GM21825 (cell line): ENCODE data around the gene TAS1R1.

ENCODE experiments used
- ATAC-seq: cut with Tn5 transposase; IDR thresholded peaks from one replicate; pipeline ENCODE4 v1.9.1; 2021; ENCODE audit warnings: mild to moderate bottlenecking, moderate library complexity; ENCODE audit not compliant: unreplicated experiment

TAS1R1 gene

DNA sequence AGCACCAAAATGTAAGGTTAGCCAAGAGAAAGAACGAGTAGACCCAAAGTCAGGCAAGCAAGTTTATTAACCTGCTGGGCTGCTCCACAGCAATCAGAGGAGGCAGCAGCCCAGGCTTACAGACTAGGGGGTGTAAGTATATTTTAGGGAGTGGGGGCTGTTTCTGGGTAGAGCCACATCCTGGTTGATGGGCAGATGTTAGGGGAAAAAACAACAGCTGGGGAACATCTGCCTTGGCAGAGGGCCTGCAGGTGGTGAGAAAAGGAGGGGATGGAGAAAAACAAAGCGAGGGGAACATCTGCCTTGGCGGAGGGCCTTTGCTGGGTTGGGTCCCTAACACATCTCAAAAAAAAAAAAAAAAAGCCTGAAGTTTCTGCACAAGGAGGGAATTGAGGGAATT is 15.0 kb downstream of the TAS1R1 start:
- ATAC-seq = no peak

DNA sequence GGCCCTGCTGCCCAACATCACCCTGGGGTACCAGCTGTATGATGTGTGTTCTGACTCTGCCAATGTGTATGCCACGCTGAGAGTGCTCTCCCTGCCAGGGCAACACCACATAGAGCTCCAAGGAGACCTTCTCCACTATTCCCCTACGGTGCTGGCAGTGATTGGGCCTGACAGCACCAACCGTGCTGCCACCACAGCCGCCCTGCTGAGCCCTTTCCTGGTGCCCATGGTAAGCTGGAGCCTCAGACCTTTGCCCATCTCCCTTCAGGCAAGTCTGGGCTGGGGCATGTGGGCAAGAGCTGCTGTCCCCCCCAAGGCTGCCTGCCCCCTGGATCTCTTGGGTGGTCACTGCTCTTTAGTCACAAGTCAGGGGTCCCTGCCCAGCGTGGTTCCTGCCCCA is 15.9 kb downstream of the TAS1R1 start:
- no peak for ATAC-seq

- no peak for ATAC-seq
Observed at GRCh38 chr1:6572653-6573383, 17.7 kb downstream of the TAS1R1 start.

DNA sequence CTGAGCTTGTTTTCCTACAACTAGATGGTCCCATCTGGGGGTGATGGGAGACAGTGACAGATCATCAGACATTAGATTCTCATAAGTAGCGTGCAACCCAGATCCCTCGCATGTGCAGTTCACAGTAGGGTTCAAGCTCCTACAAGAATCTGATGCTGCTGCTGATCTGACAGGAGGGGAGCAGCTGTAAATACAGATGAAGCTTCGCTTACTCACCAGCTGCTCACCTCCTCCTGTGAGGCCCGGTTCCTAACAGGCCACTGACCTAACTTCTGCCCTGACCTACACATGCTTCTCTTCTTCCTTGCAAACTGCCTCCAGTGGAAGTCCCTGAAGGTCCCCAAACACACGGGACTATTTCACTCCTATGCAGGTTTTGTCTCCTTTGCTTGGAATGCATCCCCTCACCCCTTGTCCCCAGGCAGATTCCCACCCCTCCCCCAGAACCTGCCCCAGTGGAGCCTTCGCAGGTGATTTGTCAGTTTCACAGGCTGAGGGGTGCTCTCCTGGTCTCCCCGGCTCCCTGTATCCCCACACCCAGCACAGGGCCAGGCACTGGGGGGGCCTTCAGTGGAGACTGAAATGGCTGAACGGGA is 19.0 kb downstream of the TAS1R1 start:
- ATAC-seq = no peak

DNA sequence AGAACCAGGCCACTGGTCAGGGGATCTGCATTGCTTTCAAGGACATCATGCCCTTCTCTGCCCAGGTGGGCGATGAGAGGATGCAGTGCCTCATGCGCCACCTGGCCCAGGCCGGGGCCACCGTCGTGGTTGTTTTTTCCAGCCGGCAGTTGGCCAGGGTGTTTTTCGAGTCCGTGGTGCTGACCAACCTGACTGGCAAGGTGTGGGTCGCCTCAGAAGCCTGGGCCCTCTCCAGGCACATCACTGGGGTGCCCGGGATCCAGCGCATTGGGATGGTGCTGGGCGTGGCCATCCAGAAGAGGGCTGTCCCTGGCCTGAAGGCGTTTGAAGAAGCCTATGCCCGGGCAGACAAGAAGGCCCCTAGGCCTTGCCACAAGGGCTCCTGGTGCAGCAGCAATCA is 19.7 kb downstream of the TAS1R1 start:
- no peak for ATAC-seq

GRCh38 chr1:6577831-6578525 is 22.9 kb downstream of the TAS1R1 start:
- ATAC-seq = no peak

GRCh38 chr1:6578624-6579373 is 23.7 kb downstream of the TAS1R1 start:
- ATAC-seq = no peak

GRCh38 chr1:6579374-6580118 is 24.4 kb downstream of the TAS1R1 start, which contains the start of gene ZBTB48:
TSS of gene ZBTB48 (plus strand) at chr1:6579994. CDS start at chr1:6580610, 616 bp downstream.
- peak; percentile 93 for ATAC-seq

- no peak for ATAC-seq
Observed at GRCh38 chr1:6580119-6580592, 25.0 kb downstream of the TAS1R1 start.

DNA sequence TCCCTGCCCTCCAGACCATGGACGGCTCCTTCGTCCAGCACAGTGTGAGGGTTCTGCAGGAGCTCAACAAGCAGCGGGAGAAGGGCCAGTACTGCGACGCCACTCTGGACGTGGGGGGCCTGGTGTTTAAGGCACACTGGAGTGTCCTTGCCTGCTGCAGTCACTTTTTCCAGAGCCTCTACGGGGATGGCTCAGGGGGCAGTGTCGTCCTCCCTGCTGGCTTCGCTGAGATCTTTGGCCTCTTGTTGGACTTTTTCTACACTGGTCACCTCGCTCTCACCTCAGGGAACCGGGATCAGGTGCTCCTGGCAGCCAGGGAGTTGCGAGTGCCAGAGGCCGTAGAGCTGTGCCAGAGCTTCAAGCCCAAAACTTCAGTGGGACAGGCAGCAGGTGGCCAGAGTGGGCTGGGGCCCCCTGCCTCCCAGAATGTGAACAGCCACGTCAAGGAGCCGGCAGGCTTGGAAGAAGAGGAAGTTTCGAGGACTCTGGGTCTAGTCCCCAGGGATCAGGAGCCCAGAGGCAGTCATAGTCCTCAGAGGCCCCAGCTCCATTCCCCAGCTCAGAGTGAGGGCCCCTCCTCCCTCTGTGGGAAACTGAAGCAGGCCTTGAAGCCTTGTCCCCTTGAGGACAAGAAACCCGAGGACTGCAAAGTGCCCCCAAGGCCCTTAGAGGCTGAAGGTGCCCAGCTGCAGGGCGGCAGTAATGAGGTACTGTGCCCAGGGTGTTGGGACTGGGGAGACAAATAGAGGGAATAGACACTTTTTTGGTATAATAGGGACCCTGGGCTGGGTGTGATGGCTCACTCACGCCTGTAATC is 25.7 kb downstream of the TAS1R1 start:
- no peak for ATAC-seq

GRCh38 chr1:6581561-6582305 is 26.6 kb downstream of the TAS1R1 start:
- ATAC-seq = no peak

GRCh38 chr1:6582370-6582769 is 27.3 kb downstream of the TAS1R1 start:
- ATAC-seq = no peak

DNA sequence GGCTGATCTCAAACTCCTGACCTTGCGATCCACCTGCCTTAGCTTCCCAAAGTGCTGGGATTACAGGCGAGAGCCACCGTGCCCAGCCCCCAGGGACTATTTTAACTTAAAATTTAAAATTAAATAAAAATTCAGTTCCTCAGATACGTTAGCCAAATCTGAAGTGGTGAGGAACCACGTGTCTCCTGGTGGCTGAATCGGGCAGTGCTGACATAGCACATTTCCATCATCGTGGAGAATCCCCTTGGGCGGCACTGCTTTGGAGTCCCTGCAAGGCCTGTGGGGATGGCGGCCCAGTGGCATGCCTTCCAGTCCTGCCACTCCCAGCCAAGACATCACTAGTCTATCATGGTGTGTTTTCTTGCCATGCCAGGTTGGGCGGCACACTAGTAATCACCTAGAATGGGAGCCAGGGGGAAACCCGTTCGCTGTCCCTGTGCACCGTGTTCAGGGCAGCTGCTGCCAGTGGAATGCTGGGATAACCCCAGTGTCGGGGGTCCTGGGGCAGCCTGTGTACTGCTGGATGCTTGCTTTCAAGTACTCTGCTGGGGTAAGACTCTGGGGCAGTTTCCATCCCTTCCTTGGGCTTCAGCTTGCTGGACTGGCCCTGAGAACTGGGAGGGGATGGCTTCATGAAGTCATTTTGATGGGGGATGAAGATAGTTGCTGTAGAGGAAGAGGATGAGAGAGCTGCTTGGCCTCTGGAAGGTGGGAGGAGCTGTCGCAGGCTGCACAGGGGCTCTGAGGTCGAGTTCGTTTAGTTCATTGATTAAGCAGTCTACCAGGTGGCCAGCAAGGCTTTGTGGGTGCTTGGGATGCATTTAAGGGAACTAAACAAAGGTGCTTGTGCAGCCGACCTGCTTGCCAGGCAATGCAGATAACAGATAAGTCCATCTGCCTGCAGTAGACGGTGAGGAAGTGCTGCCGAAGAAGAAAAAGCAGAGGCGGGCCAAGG is 29.3 kb downstream of the TAS1R1 start:
- ATAC-seq = no peak

DNA sequence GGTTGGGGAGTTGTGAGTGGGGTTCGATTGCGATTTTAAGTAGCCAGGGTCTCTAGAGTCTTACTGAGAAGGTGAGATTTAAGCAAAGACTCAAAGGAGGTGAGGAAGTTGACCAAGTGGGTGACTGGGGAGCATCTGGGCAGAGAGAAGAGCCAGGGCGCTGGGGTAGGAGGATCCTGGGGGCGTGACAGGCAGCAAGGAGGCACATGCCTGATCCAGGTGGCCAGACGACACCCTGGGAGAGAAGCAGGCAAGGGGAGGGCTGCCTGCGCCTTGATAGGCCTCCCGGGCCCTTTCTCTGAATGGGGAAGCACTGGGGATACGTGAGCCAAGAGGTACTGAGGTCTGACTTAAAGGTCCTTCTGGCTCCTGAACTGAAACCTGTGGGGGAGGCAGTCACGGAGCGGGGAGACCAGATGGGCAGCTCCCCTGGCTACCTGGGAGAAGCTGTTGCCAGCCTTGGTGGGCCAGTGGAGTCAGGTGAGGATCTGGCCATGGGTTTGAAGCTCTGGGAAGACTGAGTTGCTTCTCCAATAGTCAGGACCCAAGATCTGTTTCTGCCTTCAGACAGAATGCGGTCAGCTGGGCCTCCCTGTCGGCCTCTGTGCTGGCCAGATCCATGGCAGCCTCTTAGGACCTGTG is 30.1 kb downstream of the TAS1R1 start:
- no peak for ATAC-seq

- no peak for ATAC-seq
Observed at GRCh38 chr1:6585841-6586240, 30.7 kb downstream of the TAS1R1 start.

GRCh38 chr1:6586404-6586816 is 31.3 kb downstream of the TAS1R1 start:
- no peak for ATAC-seq

DNA sequence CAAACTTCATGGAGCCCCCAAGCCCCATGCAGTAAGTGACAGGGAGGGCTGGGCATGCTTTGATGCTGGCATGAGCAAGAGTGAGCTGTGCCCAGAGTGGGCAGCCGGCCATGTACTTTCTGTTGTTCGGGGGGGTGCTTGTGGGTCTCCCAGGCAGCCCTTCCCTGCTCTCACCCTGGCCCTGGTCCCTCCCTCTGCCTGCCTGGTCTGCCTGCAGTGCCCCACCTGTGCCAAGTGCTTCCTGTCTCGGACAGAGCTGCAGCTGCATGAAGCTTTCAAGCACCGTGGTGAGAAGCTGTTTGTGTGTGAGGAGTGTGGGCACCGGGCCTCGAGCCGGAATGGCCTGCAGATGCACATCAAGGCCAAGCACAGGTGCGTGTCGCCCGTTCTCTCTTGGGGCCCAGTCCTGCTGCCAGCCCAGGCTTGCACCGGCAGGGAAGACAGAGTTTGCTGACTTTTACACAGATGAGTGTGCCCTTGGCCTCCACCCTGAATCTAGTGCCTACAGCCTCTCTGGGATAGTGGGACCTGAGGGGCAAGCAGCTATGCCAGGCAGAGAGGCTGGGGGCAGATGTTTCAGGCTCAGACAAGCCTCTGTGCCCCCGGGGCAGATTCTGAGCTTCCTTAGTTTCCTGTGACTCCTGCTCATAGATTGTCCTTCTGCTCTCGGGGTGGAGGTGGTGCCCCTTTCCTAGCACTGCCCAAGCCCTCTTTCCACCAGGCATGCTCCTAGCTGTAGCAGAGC is 32.3 kb downstream of the TAS1R1 start:
- no peak for ATAC-seq
